Panc1 (cell line): Measurements from ENCODE around the gene APH1A. TPM values are rescaled to one million over a fixed set of nuclear protein-coding genes. Genes with fewer than 3 reads are reported as not detected.
A peak's percentile ranks its signal among the peaks of the same experiment; 100 is the strongest.
"Not testable (repeated sequence)": the region's sequence is repeated elsewhere in the genome, so short reads cannot be mapped to it uniquely, and the experiment has no call there.

Experiments
- ATAC-seq: fragments of 200-7000 bp; cut with Tn5 transposase; 2 replicates; pipeline ENCODE4 v1.9.1; 2020; ENCODE audit warnings: mild to moderate bottlenecking, moderate library complexity
- BruUV-seq: library from RNA; stranded (reverse); fragments of 400-500 nt; replicated peaks from 2 replicates; lab custom pipeline; 2021; lab: Mats Ljungman, UMichigan
- CTCF ChIA-PET: fragments of 300-600 bp; sonication (Branson Sonifier 250); formaldehyde crosslinking; loops from one replicate; lab custom pipeline; 2022; ENCODE audit warnings: antibody characterized with exemption; lab: Charles Lee
- POLR2A ChIA-PET: fragments of 300-600 bp; sonication (Branson Sonifier 250); formaldehyde crosslinking; loops from one replicate; lab custom pipeline; 2022; ENCODE audit warnings: antibody characterized with exemption; lab: Charles Lee
- DNase-seq: peaks from one replicate; pipeline ENCODE4 v3.0.0-alpha.2; 2010; ENCODE audit warnings: low read depth, low spot score
- H3K27ac ChIP-seq: 2 replicates; pipeline ENCODE4 v1.5.1; 2011; ENCODE audit warnings: mild to moderate bottlenecking, low read length, inconsistent platforms
- H3K27me3 ChIP-seq: fragments of 200-500 bp; sonication (Bioruptor generic); 2 replicates; pipeline ENCODE4 v1.6.0; 2014; ENCODE audit warnings: low read length, inconsistent platforms; ENCODE audit not compliant: control insufficient read depth, insufficient read depth
- H3K36me3 ChIP-seq: fragments of 200-500 bp; sonication (Bioruptor generic); 2 replicates; pipeline ENCODE4 v1.5.1; 2014; ENCODE audit warnings: inconsistent platforms, mild to moderate bottlenecking, low read length, moderate library complexity; ENCODE audit not compliant: control insufficient read depth, insufficient read depth
- H3K4me1 ChIP-seq: 2 replicates; pipeline ENCODE4 v1.5.1; 2011; ENCODE audit warnings: inconsistent platforms, mild to moderate bottlenecking, low read length, moderate library complexity; ENCODE audit not compliant: control insufficient read depth, insufficient read depth
- H3K4me3 ChIP-seq, 2 experiments: 2 replicates each; pipeline ENCODE4 v1.5.1; 2011 to 2012; ENCODE audit warnings: low read depth in 2 of 2, low read length in 2 of 2, mild to moderate bottlenecking in 2 of 2, inconsistent platforms in 1 of 2, moderate library complexity in 1 of 2
- H3K9me3 ChIP-seq: fragments of 200-500 bp; sonication (Bioruptor generic); 2 replicates; pipeline ENCODE4 v1.5.1; 2014; ENCODE audit warnings: low read depth, mild to moderate bottlenecking, inconsistent platforms, low read length, moderate library complexity; ENCODE audit not compliant: control insufficient read depth, insufficient read depth
- POLR2AphosphoS5 ChIP-seq: IDR thresholded peaks from 2 replicates; pipeline ENCODE4 v1.6.1; 2012; ENCODE audit warnings: mild to moderate bottlenecking, low read depth, low read length, moderate library complexity
- SIN3A ChIP-seq: IDR thresholded peaks from 2 replicates; pipeline ENCODE4 v1.6.1; 2012; ENCODE audit warnings: low read depth, mild to moderate bottlenecking, low read length, moderate library complexity, borderline replicate concordance; ENCODE audit not compliant: insufficient read depth
- TCF7L2 ChIP-seq: IDR thresholded peaks from 2 replicates; pipeline ENCODE4 v1.6.1; 2011; ENCODE audit warnings: mild to moderate bottlenecking, low read depth, low read length, inconsistent platforms
- in situ Hi-C: cut with HindIII; loops from 2 replicates; pipeline ENCODE4 v1.10.0; 2016; ENCODE audit warnings: low sequenced_read_pairs, low pct_unique_long_range_greater_than_20kb
- intact Hi-C: fragments of 100-400 bp; cut with micrococcal nuclease; formaldehyde crosslinking; loops from one replicate; pipeline ENCODE4 v1.10.0; 2022; ENCODE audit not compliant: unreplicated experiment
- total RNA-seq: library from RNA; stranded (reverse); gene quantifications from one replicate; pipeline ENCODE4 v1.2.1, GENCODE V29; 2021; ENCODE audit not compliant: unreplicated experiment
- TF ChIP-seq, protein P1 (sequence below), 2 experiments: IDR thresholded peaks; 2 replicates each; pipeline ENCODE4 v1.6.1; 2011 to 2012; ENCODE audit warnings: low read depth in 2 of 2, control low read depth in 1 of 2, low read length in 1 of 2, mild to moderate bottlenecking in 1 of 2, moderate library complexity in 1 of 2; ENCODE audit not compliant: insufficient read depth in 1 of 2
- TF ChIP-seq, protein P2 (sequence below): fragments of 450-650 bp; IDR thresholded peaks from 2 replicates; pipeline ENCODE4 v1.5.1; 2017; ENCODE audit warnings: mild to moderate bottlenecking

The APH1A gene
- total RNA-seq, 1 experiment from 2014 or later = 146 TPM

DNA sequence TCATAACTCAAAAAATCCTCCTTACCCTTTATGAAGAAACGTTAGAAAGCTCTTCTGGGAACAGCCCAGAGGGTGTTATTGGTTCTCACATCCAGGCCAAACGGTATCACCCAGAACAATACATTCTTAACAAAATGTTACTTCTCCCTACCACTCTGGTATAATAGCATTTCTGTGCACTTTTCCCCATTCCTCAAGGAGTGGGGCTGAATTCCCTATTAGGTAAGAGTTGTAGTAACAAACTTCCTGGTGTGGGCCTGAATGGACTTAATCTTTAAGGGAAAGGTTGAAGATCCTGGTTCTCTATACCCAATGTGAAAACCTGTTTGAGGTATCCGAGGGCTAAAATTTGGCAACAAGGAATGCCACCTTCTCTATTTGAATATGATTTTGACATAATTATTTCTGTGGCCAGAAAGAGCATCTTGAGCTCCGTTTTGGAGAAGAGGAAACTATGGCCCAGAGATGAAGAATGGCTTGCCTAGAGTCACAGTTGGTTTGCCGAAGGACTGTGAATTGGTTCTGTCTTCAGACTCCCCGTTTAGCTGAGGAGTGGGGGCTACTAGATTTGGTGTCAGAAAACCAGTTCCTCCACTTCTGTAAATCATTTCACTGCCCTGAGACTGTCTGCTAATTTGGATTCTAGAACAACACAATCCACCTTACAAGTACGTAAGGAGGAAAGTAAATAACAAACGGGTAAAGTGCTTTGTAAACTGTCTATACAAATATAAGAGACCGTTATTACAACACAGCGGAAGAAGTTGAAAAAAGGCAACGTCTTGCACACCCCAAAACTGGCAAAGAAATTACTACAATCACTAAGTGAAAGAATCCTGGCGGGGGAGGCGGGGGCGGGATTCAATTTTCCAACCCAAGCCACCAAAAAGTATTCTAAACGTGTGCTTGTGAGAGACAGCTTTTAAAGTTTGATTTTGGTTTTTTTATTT is 35.2 kb downstream of the APH1A start:
- in situ Hi-C loops (no loop called here), intact Hi-C loops (no loop called here)
- ChIA-PET CTCF (no interaction called here), POLR2A (interaction anchor here (0.6 kb wide), 1 partner anchor 40 kb away, joined by 4 read pairs; no protein-coding TSS in a partner anchor)
- H3K4me3 ChIP-seq = peak overlapping the region; percentile 78 to 90
- peak overlapping the region; percentile 92 for H3K27ac ChIP-seq
- ATAC-seq (no peak), DNase-seq (peak; percentile 25)
- H3K27me3 ChIP-seq = no peaks in the 10 kb centered on the region
- no TSS peak for BruUV-seq
- TF ChIP-seq SIN3A = no peak
- no peak for TF ChIP-seq POLR2AphosphoS5
- TF ChIP-seq, protein P1, sequence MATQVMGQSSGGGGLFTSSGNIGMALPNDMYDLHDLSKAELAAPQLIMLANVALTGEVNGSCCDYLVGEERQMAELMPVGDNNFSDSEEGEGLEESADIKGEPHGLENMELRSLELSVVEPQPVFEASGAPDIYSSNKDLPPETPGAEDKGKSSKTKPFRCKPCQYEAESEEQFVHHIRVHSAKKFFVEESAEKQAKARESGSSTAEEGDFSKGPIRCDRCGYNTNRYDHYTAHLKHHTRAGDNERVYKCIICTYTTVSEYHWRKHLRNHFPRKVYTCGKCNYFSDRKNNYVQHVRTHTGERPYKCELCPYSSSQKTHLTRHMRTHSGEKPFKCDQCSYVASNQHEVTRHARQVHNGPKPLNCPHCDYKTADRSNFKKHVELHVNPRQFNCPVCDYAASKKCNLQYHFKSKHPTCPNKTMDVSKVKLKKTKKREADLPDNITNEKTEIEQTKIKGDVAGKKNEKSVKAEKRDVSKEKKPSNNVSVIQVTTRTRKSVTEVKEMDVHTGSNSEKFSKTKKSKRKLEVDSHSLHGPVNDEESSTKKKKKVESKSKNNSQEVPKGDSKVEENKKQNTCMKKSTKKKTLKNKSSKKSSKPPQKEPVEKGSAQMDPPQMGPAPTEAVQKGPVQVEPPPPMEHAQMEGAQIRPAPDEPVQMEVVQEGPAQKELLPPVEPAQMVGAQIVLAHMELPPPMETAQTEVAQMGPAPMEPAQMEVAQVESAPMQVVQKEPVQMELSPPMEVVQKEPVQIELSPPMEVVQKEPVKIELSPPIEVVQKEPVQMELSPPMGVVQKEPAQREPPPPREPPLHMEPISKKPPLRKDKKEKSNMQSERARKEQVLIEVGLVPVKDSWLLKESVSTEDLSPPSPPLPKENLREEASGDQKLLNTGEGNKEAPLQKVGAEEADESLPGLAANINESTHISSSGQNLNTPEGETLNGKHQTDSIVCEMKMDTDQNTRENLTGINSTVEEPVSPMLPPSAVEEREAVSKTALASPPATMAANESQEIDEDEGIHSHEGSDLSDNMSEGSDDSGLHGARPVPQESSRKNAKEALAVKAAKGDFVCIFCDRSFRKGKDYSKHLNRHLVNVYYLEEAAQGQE (IDR thresholded peaks at IDR 0.05; ENCODE audit: insufficient read depth in 1 of 2, low read depth in 2 of 2, low read length in 1 of 2) = no peak
- TF ChIP-seq, protein P2, sequence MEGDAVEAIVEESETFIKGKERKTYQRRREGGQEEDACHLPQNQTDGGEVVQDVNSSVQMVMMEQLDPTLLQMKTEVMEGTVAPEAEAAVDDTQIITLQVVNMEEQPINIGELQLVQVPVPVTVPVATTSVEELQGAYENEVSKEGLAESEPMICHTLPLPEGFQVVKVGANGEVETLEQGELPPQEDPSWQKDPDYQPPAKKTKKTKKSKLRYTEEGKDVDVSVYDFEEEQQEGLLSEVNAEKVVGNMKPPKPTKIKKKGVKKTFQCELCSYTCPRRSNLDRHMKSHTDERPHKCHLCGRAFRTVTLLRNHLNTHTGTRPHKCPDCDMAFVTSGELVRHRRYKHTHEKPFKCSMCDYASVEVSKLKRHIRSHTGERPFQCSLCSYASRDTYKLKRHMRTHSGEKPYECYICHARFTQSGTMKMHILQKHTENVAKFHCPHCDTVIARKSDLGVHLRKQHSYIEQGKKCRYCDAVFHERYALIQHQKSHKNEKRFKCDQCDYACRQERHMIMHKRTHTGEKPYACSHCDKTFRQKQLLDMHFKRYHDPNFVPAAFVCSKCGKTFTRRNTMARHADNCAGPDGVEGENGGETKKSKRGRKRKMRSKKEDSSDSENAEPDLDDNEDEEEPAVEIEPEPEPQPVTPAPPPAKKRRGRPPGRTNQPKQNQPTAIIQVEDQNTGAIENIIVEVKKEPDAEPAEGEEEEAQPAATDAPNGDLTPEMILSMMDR = no peak
- TF ChIP-seq TCF7L2 = no peak
- H3K9me3 ChIP-seq = no peaks in the 10 kb centered on the region
- H3K36me3 ChIP-seq = peaks cover 10% of the 10 kb centered on the region; the same call in 1 of the 2 replicates
- H3K4me1 ChIP-seq = peaks cover 17% of the 10 kb centered on the region

DNA sequence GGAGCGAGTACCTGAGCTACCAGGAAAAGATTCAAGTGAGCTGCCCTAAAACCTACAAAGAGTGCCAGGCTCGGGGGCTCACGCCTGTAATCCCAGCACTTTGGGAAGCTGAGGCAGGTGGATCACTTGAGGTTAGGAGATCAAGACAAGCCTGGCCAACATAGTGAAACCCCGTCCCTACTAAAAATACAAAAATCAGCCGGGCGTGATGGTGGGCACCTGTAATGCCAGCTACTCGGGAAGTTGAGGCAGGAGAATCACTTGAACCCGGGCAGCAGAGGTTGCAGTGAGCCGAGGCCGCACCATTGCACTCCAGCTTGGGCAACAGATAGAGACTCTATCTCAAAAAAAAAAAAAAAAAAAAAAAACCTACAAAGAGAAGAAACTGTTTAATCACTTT is 35.9 kb downstream of the APH1A start:
- H3K27ac ChIP-seq = peak overlapping the region; percentile 92
- ATAC-seq, DNase-seq, in situ Hi-C loops, POLR2A ChIA-PET, H3K27me3 ChIP-seq, intact Hi-C loops, H3K9me3 ChIP-seq, H3K4me3 ChIP-seq, H3K36me3 ChIP-seq, BruUV-seq, CTCF ChIA-PET: not testable (repeated sequence)
- H3K4me1 ChIP-seq = peaks cover 17% of the 10 kb centered on the region

DNA sequence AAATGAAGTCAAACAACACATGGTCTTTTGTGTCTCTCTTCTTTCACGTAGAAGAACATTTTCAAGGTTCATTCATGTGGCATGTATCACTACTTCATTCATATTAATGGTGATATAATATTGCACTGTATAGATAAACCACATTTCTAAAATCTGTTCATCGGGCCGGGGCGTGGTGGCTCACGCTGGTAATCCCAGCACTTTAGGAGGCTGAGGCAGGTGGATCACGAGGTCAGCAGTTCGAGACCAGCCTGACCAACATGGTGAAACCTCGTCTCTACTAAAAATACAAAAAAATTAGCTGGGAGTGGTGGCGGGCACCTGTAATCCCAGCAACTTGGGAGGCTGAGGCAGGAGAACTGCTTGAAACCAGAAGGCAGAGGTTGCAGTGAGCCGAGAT is 40.6 kb downstream of the APH1A start:
- CTCF ChIA-PET = interaction anchor here (0.6 kb wide), 1 partner anchor 110 kb away, joined by 3 read pairs; no protein-coding TSS in a partner anchor
- BruUV-seq, POLR2A ChIA-PET: not testable (repeated sequence)

More for the DNA sequence above, 40.6 kb downstream of the APH1A start:
- H3K4me3 ChIP-seq, intact Hi-C loops, H3K4me1 ChIP-seq, H3K36me3 ChIP-seq, in situ Hi-C loops, DNase-seq, H3K27ac ChIP-seq, H3K27me3 ChIP-seq, H3K9me3 ChIP-seq, ATAC-seq: not testable (repeated sequence)
